CD4-positive, alpha-beta T cell treated with Interleukin-10 for 1 hour (primary cell): ENCODE results near the gene CAPN9.
"Not testable (repeated sequence)": the region's sequence is repeated elsewhere in the genome, so short reads cannot be mapped to it uniquely, and the experiment has no call there.

Source experiments
- DNase-seq: peaks from one replicate; pipeline ENCODE4 v3.0.0-alpha.2; 2020

The CAPN9 gene

GRCh38 chr1:230711245-230711644 is 35.9 kb upstream of the CAPN9 start:
- no peak for DNase-seq

GRCh38 chr1:230712470-230712942 is 34.7 kb upstream of the CAPN9 start:
- no peak for DNase-seq

- DNase-seq = no peak
Observed at GRCh38 chr1:230713138-230713537, 34.0 kb upstream of the CAPN9 start.

- no peak for DNase-seq
Observed at GRCh38 chr1:230713547-230713914, 33.7 kb upstream of the CAPN9 start.

GRCh38 chr1:230713915-230714764 is 33.0 kb upstream of the CAPN9 start, which contains the start of gene AGT:
TSS of gene AGT (minus strand) at chr1:230714122. CDS start at chr1:230710823, 3,299 bp downstream.
- no peak for DNase-seq

GRCh38 chr1:230715510-230715909 is 31.7 kb upstream of the CAPN9 start:
- DNase-seq = no peak

- not testable (repeated sequence) for DNase-seq
Observed at GRCh38 chr1:230716453-230716852, 30.7 kb upstream of the CAPN9 start.

GRCh38 chr1:230717251-230717650 is 29.9 kb upstream of the CAPN9 start:
- DNase-seq = no peak

- not testable (repeated sequence) for DNase-seq
Observed at GRCh38 chr1:230721849-230722522, 25.2 kb upstream of the CAPN9 start.

- DNase-seq = no peak
Observed at GRCh38 chr1:230725256-230726012, 21.8 kb upstream of the CAPN9 start.

- DNase-seq = no peak
Observed at GRCh38 chr1:230728710-230729392, 18.3 kb upstream of the CAPN9 start.

- DNase-seq = no peak
Observed at GRCh38 chr1:230730977-230731376, 16.2 kb upstream of the CAPN9 start.

- DNase-seq = no peak
Observed at GRCh38 chr1:230735447-230735846, 11.7 kb upstream of the CAPN9 start.

- no peak for DNase-seq
Observed at GRCh38 chr1:230737622-230738262, 9.4 kb upstream of the CAPN9 start.

GRCh38 chr1:230739564-230740290 is 7.5 kb upstream of the CAPN9 start:
- no peak for DNase-seq

- no peak for DNase-seq
Observed at GRCh38 chr1:230743899-230744298, 3.3 kb upstream of the CAPN9 start.

- DNase-seq = no peak
Observed at GRCh38 chr1:230744382-230744781, 2.8 kb upstream of the CAPN9 start.

GRCh38 chr1:230745071-230745470 is 2.1 kb upstream of the CAPN9 start:
- DNase-seq = no peak

- DNase-seq = no peak
Observed at GRCh38 chr1:230746617-230747016, 571 bp upstream of the CAPN9 start.

- no peak for DNase-seq
Observed at GRCh38 chr1:230747890-230748800, 957 bp downstream of the CAPN9 start.
